Mucosa of stomach (tissue), 1 donor: ENCODE measurements around the gene ADARB2.

Source experiments
- H3K27me3 ChIP-seq: one replicate; pipeline ENCODE4 v1.7.0; 2013; ENCODE audit warnings: mild to moderate bottlenecking, low read length; ENCODE audit not compliant: control insufficient read depth, insufficient read depth
- H3K36me3 ChIP-seq: one replicate; pipeline ENCODE4 v1.7.0; 2013; ENCODE audit warnings: low read length; ENCODE audit not compliant: control insufficient read depth, insufficient read depth
- H3K4me1 ChIP-seq: one replicate; pipeline ENCODE4 v1.7.0; 2013; ENCODE audit warnings: mild to moderate bottlenecking, low read length; ENCODE audit not compliant: control insufficient read depth, insufficient read depth
- H3K4me3 ChIP-seq: one replicate; pipeline ENCODE4 v1.7.0; 2013; ENCODE audit warnings: low read length
- H3K9ac ChIP-seq: one replicate; pipeline ENCODE4 v1.7.0; 2013; ENCODE audit warnings: mild to moderate bottlenecking, low read length, moderate library complexity
- H3K9me3 ChIP-seq: one replicate; pipeline ENCODE4 v1.7.0; 2013; ENCODE audit warnings: mild to moderate bottlenecking, low read length, moderate library complexity; ENCODE audit not compliant: control insufficient read depth
- donor health status: Pancreatic carcinoma.

ADARB2 gene

GRCh38 chr10:1141701-1142100, 595.6 kb downstream of the ADARB2 start:
- H3K9me3 ChIP-seq, result no peaks in the 10 kb centered on the region
- H3K27me3 ChIP-seq, result no peaks in the 10 kb centered on the region
- H3K36me3 ChIP-seq, result no peaks in the 10 kb centered on the region
- H3K9ac ChIP-seq, result no peak overlapping the region
- H3K4me3 ChIP-seq, result no peak overlapping the region
- no peaks in the 10 kb centered on the region for H3K4me1 ChIP-seq

GRCh38 chr10:1141261-1141660, 596.1 kb downstream of the ADARB2 start:
- no peaks in the 10 kb centered on the region for H3K36me3 ChIP-seq
- no peak overlapping the region for H3K9ac ChIP-seq
- H3K4me1 ChIP-seq, result no peaks in the 10 kb centered on the region
- H3K4me3 ChIP-seq, result no peak overlapping the region
- no peaks in the 10 kb centered on the region for H3K27me3 ChIP-seq
- H3K9me3 ChIP-seq, result no peaks in the 10 kb centered on the region

GRCh38 chr10:1138529-1138928, 598.8 kb downstream of the ADARB2 start:
- Histone ChIP-seq H3K27me3 (no peaks in the 10 kb centered on the region), H3K4me1 (no peaks in the 10 kb centered on the region), H3K36me3 (no peaks in the 10 kb centered on the region), H3K9me3 (no peaks in the 10 kb centered on the region), H3K4me3 (no peak overlapping the region), H3K9ac (no peak overlapping the region)

DNA sequence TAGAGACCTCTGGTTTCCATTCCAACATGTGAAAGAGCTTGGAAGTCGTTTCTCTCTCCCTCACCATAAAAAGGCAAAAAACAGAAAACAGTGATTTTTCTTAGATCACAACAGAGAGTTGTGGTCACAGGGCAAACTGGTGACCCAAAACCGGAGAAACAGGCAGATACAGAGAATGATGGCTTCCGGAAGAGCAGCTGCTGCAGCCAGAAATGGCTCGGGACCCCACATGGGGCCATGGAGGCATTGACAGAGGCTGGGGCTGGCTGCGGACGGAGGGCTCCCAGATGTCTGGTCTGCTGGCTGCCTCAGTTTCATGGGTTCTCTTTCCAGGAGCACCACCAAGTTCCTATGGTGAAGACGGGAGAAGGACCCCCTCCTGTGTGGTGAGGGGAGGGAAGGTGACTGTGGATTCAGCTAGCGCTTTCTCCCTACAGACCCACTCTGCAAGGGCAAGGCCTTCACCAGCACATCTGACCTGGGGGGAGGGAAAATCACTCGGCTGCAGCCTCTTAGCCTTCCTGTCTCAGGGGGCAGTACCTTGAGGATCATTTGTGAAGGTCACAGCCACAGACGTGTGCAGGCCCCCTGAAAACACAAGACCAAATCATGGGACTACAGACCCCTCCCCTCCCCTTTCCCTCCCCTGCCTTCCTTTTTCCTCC, 599.7 kb downstream of the ADARB2 start:
- H3K4me1 ChIP-seq, result no peaks in the 10 kb centered on the region
- H3K4me3 ChIP-seq, result no peak overlapping the region
- no peaks in the 10 kb centered on the region for H3K9me3 ChIP-seq
- no peaks in the 10 kb centered on the region for H3K27me3 ChIP-seq
- H3K36me3 ChIP-seq, result no peaks in the 10 kb centered on the region
- H3K9ac ChIP-seq, result no peak overlapping the region

DNA sequence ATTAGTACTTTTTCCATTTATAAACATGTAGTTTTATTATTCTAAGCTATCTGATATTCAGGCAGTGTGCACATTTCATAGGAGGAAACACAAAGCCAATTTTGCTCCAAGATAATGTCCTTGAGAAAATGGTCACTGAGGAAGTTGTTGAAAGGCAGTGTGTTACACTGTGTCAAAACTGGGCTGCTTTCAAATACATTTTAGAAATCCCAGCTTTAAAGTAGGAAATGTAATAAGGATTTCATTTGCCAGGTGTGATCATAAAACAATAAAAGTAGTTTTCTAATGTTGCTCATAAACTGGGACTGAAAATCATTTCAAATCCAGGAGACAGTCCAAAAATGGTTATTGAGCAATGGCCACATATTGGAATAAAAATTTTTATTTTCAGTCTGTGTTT, 601.1 kb downstream of the ADARB2 start:
- no peaks in the 10 kb centered on the region for H3K27me3 ChIP-seq
- no peaks in the 10 kb centered on the region for H3K9me3 ChIP-seq
- no peak overlapping the region for H3K4me3 ChIP-seq
- H3K4me1 ChIP-seq, result no peaks in the 10 kb centered on the region
- no peaks in the 10 kb centered on the region for H3K36me3 ChIP-seq
- H3K9ac ChIP-seq, result no peak overlapping the region

DNA sequence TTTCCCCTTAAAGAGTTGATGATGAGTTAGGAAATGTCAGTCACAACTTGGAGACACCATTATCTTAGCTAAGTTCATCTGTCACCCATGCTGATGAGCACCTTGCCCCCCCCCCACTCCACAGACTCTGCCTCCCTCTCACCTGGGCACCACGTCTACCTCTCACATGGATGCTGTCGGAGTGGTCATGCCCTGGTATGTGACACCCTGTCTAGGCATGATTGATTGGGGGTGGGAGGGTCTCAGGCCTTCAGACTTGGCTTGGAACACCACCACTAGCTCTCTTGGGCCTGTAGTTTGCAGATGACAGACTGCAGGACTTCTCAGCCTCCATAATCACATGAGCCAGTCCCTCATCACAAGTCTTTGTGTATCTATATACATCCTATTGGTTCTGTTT, 603.2 kb downstream of the ADARB2 start:
- Histone ChIP-seq H3K27me3 (no peaks in the 10 kb centered on the region), H3K4me3 (no peak overlapping the region), H3K36me3 (peaks cover 3% of the 10 kb centered on the region), H3K9ac (no peak overlapping the region), H3K9me3 (no peaks in the 10 kb centered on the region), H3K4me1 (no peaks in the 10 kb centered on the region)

- Histone ChIP-seq H3K36me3 (peaks cover 8% of the 10 kb centered on the region), H3K9ac (no peak overlapping the region), H3K27me3 (no peaks in the 10 kb centered on the region), H3K9me3 (no peaks in the 10 kb centered on the region), H3K4me1 (no peaks in the 10 kb centered on the region), H3K4me3 (no peak overlapping the region)
These were observed 603.8 kb downstream of the ADARB2 start for GRCh38 chr10:1133495-1134045.

- Histone ChIP-seq H3K9ac (no peak overlapping the region), H3K9me3 (no peaks in the 10 kb centered on the region), H3K36me3 (peaks cover 8% of the 10 kb centered on the region), H3K4me1 (no peaks in the 10 kb centered on the region), H3K27me3 (no peaks in the 10 kb centered on the region), H3K4me3 (no peak overlapping the region)
These were observed 604.7 kb downstream of the ADARB2 start for GRCh38 chr10:1132584-1132983.

DNA sequence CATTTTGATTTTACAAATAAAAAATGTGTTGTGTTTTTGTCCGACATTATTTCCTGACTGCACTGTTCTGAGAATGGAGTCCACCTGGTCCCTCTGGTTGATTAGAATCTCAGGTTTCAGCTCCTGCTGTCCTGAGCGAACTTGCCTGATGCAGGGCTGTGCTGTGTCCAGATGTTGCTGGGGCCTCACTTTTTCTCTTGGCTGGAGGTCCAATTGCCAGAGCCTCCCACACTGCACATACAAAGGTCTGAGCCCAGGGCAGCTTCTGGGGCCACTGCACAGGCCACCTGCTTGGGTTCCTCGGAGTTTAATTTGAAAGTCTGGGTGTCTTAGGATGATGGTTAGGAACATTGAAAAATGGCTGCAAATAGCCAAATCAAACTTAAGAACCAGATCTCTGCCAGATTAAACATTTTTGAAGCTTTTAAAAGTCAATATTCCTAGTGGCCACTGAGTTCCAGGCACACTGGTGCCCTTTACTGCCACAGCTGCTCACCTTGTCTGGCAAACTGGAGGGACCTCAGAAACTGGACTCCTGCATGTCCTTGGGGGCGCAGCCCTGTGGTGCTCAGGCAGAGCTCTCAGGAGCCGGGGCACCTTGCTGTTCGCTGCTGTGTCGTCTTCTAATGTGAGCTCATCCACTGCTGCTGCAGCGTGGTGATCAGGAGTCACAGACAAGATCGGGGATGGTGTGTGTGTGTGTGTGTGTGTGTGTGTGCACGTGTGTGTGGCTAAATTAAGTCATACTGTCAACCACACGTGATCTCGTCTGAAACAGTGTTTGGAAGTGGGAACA, 606.1 kb downstream of the ADARB2 start:
- Histone ChIP-seq H3K36me3 (peaks cover 8% of the 10 kb centered on the region), H3K27me3 (no peaks in the 10 kb centered on the region), H3K9me3 (no peaks in the 10 kb centered on the region), H3K9ac (no peak overlapping the region), H3K4me3 (no peak overlapping the region), H3K4me1 (no peaks in the 10 kb centered on the region)

GRCh38 chr10:1130226-1130625, 607.1 kb downstream of the ADARB2 start:
- no peaks in the 10 kb centered on the region for H3K27me3 ChIP-seq
- H3K4me3 ChIP-seq, result no peak overlapping the region
- H3K9ac ChIP-seq, result no peak overlapping the region
- peaks cover 8% of the 10 kb centered on the region for H3K36me3 ChIP-seq
- H3K4me1 ChIP-seq, result no peaks in the 10 kb centered on the region
- no peaks in the 10 kb centered on the region for H3K9me3 ChIP-seq

GRCh38 chr10:1128649-1129048, 608.7 kb downstream of the ADARB2 start:
- Histone ChIP-seq H3K36me3 (peaks cover 8% of the 10 kb centered on the region), H3K27me3 (no peaks in the 10 kb centered on the region), H3K9me3 (no peaks in the 10 kb centered on the region), H3K4me1 (no peaks in the 10 kb centered on the region), H3K4me3 (no peak overlapping the region), H3K9ac (no peak overlapping the region)

GRCh38 chr10:1128115-1128514, 609.2 kb downstream of the ADARB2 start:
- H3K9me3 ChIP-seq, result no peaks in the 10 kb centered on the region
- H3K4me3 ChIP-seq, result no peak overlapping the region
- no peaks in the 10 kb centered on the region for H3K27me3 ChIP-seq
- H3K36me3 ChIP-seq, result peaks cover 8% of the 10 kb centered on the region
- no peaks in the 10 kb centered on the region for H3K4me1 ChIP-seq
- H3K9ac ChIP-seq, result no peak overlapping the region
